Spinal cord (tissue), 10 donors: ENCODE data around the gene GJA4. TPM values are rescaled to one million over a fixed set of nuclear protein-coding genes. Genes with fewer than 3 reads are reported as not detected.

Experiments
- DNase-seq, 6 donors: peaks; one replicate each; pipeline versions ENCODE4 v3.0.0 to v3.0.0-alpha.2; 2013 to 2015; ENCODE audit warnings: low spot score in 6 of 6, low read depth in 4 of 6
- H3K27ac ChIP-seq: one replicate; pipeline ENCODE4 v1.5.1; 2013; ENCODE audit warnings: low read depth, low read length, control low read depth
- H3K27me3 ChIP-seq: one replicate; pipeline ENCODE4 v1.6.1; 2013; ENCODE audit warnings: low read length; ENCODE audit not compliant: control insufficient read depth, insufficient read depth
- H3K36me3 ChIP-seq: one replicate; pipeline ENCODE4 v1.6.1; 2013; ENCODE audit warnings: low read length; ENCODE audit not compliant: control insufficient read depth, insufficient read depth
- H3K4me1 ChIP-seq: one replicate; pipeline ENCODE4 v1.6.1; 2013; ENCODE audit warnings: low read length; ENCODE audit not compliant: control insufficient read depth, insufficient read depth
- H3K4me3 ChIP-seq: one replicate; pipeline ENCODE4 v1.5.1; 2013; ENCODE audit warnings: low read depth, low read length, control low read depth
- H3K9me3 ChIP-seq: one replicate; pipeline ENCODE4 v1.6.1; 2013; ENCODE audit warnings: low read length; ENCODE audit not compliant: control insufficient read depth, insufficient read depth
- WGBS: methylation state at CpG from one replicate; pipeline ENCODE4 v1.1.5; 2013; ENCODE audit warnings: missing lambda C conversion rate; ENCODE audit not compliant: insufficient coverage; 5-methylcytosine and 5-hydroxymethylcytosine counted together
- polyA plus RNA-seq, 2 donors: library from polyadenylated mRNA; unstranded; fragments of 120-200 nt; gene quantifications; one replicate each; pipeline ENCODE4 v1.2.1, GENCODE V29; 2013; ENCODE audit not compliant: insufficient read length in 2 of 2
- total RNA-seq, 2 donors: library from RNA; depleted of rRNA in 1 of 2; stranded (reverse); fragments of 120-200 nt in 1 of 2; fragments of >200 nt in 1 of 2; gene quantifications; one replicate each; pipeline versions ENCODE4 v1.2.3 to v1.2.4, GENCODE V29; 2013 to 2014
- donor health status: healthy.

The GJA4 gene
- total and polyA plus RNA-seq, 4 donors: 4.0 to 23.6 (median 15.4) TPM

GRCh38 chr1:34779005-34779404 lies 13.8 kb upstream of the GJA4 start:
- Histone ChIP-seq H3K27me3 (peaks cover 41% of the 10 kb centered on the region), H3K9me3 (no peaks in the 10 kb centered on the region)
- WGBS: no CpG with 5 or more reads among the region's 5 CpGs

GRCh38 chr1:34779526-34779925 lies 13.3 kb upstream of the GJA4 start:
- 85% methylated on average over 5 of the region's 5 CpGs for WGBS
- Histone ChIP-seq H3K36me3 (no peaks in the 10 kb centered on the region), H3K27ac (no peak overlapping the region), H3K27me3 (peaks cover 41% of the 10 kb centered on the region), H3K4me3 (no peak overlapping the region), H3K4me1 (peaks cover 12% of the 10 kb centered on the region), H3K9me3 (no peaks in the 10 kb centered on the region)
- DNase-seq: no peak

More at GRCh38 chr1:34779005-34779404, 13.8 kb upstream of the GJA4 start:
- Histone ChIP-seq H3K4me1 (peaks cover 12% of the 10 kb centered on the region), H3K4me3 (no peak overlapping the region), H3K36me3 (no peaks in the 10 kb centered on the region), H3K27ac (no peak overlapping the region)
- DNase-seq: no peak

- Histone ChIP-seq H3K4me3 (no peak overlapping the region), H3K27me3 (peaks cover 41% of the 10 kb centered on the region), H3K27ac (no peak overlapping the region), H3K36me3 (peaks cover 2% of the 10 kb centered on the region), H3K4me1 (peaks cover 12% of the 10 kb centered on the region), H3K9me3 (no peaks in the 10 kb centered on the region)
- 90% methylated on average over 5 of the region's 5 CpGs for WGBS
- DNase-seq: no peak
These were observed 12.8 kb upstream of the GJA4 start for GRCh38 chr1:34779962-34780361.

GRCh38 chr1:34780528-34780927 lies 12.3 kb upstream of the GJA4 start:
- Histone ChIP-seq H3K27me3 (peaks cover 41% of the 10 kb centered on the region), H3K4me1 (peaks cover 12% of the 10 kb centered on the region), H3K4me3 (no peak overlapping the region), H3K36me3 (peaks cover 6% of the 10 kb centered on the region), H3K9me3 (no peaks in the 10 kb centered on the region), H3K27ac (no peak overlapping the region)
- 100% methylated on average over 1 of the region's 2 CpGs for WGBS
- no peak for DNase-seq

GRCh38 chr1:34781071-34781843 lies 11.5 kb upstream of the GJA4 start, which contains the start of gene GJB3:
Gene GJB3, plus strand, starts transcription at chr1:34781214. Its CDS starts 3,549 bp downstream, at chr1:34784763.
- no peaks in the 10 kb centered on the region for H3K9me3 ChIP-seq
- H3K4me3 ChIP-seq: no peak within 1 kb of the TSS
- peaks cover 41% of the 10 kb centered on the region for H3K27me3 ChIP-seq
- peaks cover 6% of the 10 kb centered on the region for H3K36me3 ChIP-seq
- DNase-seq: no peak
- 1% methylated on average over 62 of the region's 62 CpGs for WGBS
- H3K27ac ChIP-seq: no peak within 1 kb of the TSS
- peaks cover 13% of the 10 kb centered on the region for H3K4me1 ChIP-seq

- Histone ChIP-seq H3K4me3 (no peak overlapping the region), H3K4me1 (peaks cover 15% of the 10 kb centered on the region), H3K27me3 (peaks cover 41% of the 10 kb centered on the region), H3K36me3 (peaks cover 6% of the 10 kb centered on the region), H3K27ac (no peak overlapping the region), H3K9me3 (no peaks in the 10 kb centered on the region)
- 2% methylated on average over 11 of the region's 18 CpGs for WGBS
- no peak for DNase-seq
These were observed 10.9 kb upstream of the GJA4 start for GRCh38 chr1:34781844-34782391.

GRCh38 chr1:34784751-34785221 lies 8.0 kb upstream of the GJA4 start:
- Histone ChIP-seq H3K4me3 (no peak overlapping the region), H3K27ac (no peak overlapping the region), H3K4me1 (peaks cover 18% of the 10 kb centered on the region), H3K9me3 (no peaks in the 10 kb centered on the region), H3K27me3 (peaks cover 35% of the 10 kb centered on the region), H3K36me3 (peaks cover 6% of the 10 kb centered on the region)
- DNase-seq: no peak
- 86% methylated on average over 28 of the region's 28 CpGs for WGBS

GRCh38 chr1:34785231-34785874 lies 7.4 kb upstream of the GJA4 start:
- 89% methylated on average over 22 of the region's 22 CpGs for WGBS
- no peak for DNase-seq
- no peaks in the 10 kb centered on the region for H3K9me3 ChIP-seq
- H3K36me3 ChIP-seq: peaks cover 6% of the 10 kb centered on the region
- no peak overlapping the region for H3K27ac ChIP-seq
- peaks cover 29% of the 10 kb centered on the region for H3K27me3 ChIP-seq
- H3K4me1 ChIP-seq: peaks cover 18% of the 10 kb centered on the region
- no peak overlapping the region for H3K4me3 ChIP-seq

GRCh38 chr1:34785875-34786470 lies 6.8 kb upstream of the GJA4 start:
- Histone ChIP-seq H3K27me3 (peaks cover 23% of the 10 kb centered on the region), H3K9me3 (no peaks in the 10 kb centered on the region), H3K4me1 (peaks cover 18% of the 10 kb centered on the region), H3K27ac (no peak overlapping the region), H3K36me3 (peaks cover 6% of the 10 kb centered on the region), H3K4me3 (no peak overlapping the region)
- no peak for DNase-seq
- 49% methylated on average over 3 of the region's 4 CpGs for WGBS
